GM12878 (cell line): Measurements from ENCODE around the gene SENP3.

Experiments
- CBFB ChIP-seq: IDR thresholded peaks from 2 replicates; pipeline ENCODE4 v1.6.1; 2016; ENCODE audit warnings: antibody characterized with exemption, low read depth
- CTCF ChIP-seq, 3 experiments: IDR thresholded peaks in 2 of 3; conservative IDR thresholded peaks in 1 of 3; 2 replicates each; pipeline ENCODE4 v1.5.1; 2011; ENCODE audit warnings: low read depth in 3 of 3, low read length in 3 of 3, mild to moderate bottlenecking in 3 of 3, control low read depth in 2 of 3, moderate library complexity in 2 of 3, inconsistent platforms in 1 of 3, mixed read lengths in 1 of 3; ENCODE audit not compliant: control insufficient read depth in 2 of 3, insufficient read depth in 1 of 3; ENCODE audit errors: extremely low read depth in 1 of 3
- SMC3 ChIP-seq: IDR thresholded peaks from 2 replicates; pipeline ENCODE4 v1.6.1; 2011; ENCODE audit warnings: low read length, improper control_type of control experiment, borderline replicate concordance
- SP1 ChIP-seq: IDR thresholded peaks from one replicate; pipeline ENCODE4 v1.6.1; 2011; ENCODE audit warnings: low read depth, low read length
- USF1 ChIP-seq: IDR thresholded peaks from 2 replicates; pipeline ENCODE4 v1.6.1; 2011; ENCODE audit warnings: borderline replicate concordance, low read depth, mild to moderate bottlenecking, moderate library complexity, mixed read lengths, low read length; ENCODE audit not compliant: insufficient read depth; ENCODE audit errors: extremely low read length

GRCh38 chr17:7612294-7612640 is 50.5 kb downstream of the SENP3 start:
- TF ChIP-seq USF1 (no peak), SMC3 (no peak), SP1 (no peak), CTCF (IDR thresholded peaks at IDR 0.05 in 2 of 3, conservative IDR thresholded peaks at IDR 0.05 in 1 of 3; ENCODE audit: control insufficient read depth in 2 of 3, extremely low read depth in 1 of 3, insufficient read depth in 1 of 3, low read depth in 3 of 3, low read length in 3 of 3) (no peak), CBFB (no peak)
